HUES64 (cell line): ENCODE measurements around the gene TRAPPC2.

Experiments used
- H3K27ac ChIP-seq: 2 replicates; pipeline ENCODE4 v1.7.0; 2013; ENCODE audit warnings: low read depth, low read length, inconsistent platforms
- H3K27me3 ChIP-seq: 2 replicates; pipeline ENCODE4 v1.6.1; 2013; ENCODE audit warnings: mild to moderate bottlenecking, low read length; ENCODE audit not compliant: insufficient read depth
- H3K36me3 ChIP-seq: 2 replicates; pipeline ENCODE4 v1.6.1; 2013; ENCODE audit warnings: mild to moderate bottlenecking, low read length; ENCODE audit not compliant: insufficient read depth
- H3K4me1 ChIP-seq: 2 replicates; pipeline ENCODE4 v1.6.1; 2013; ENCODE audit warnings: mild to moderate bottlenecking, low read length, moderate library complexity; ENCODE audit not compliant: insufficient read depth
- H3K4me3 ChIP-seq: 2 replicates; pipeline ENCODE4 v1.5.1; 2013; ENCODE audit warnings: mild to moderate bottlenecking, low read length, moderate library complexity
- H3K9ac ChIP-seq: 2 replicates; pipeline ENCODE4 v1.6.1; 2013; ENCODE audit warnings: mild to moderate bottlenecking, low read depth, low read length
- H3K9me3 ChIP-seq: 2 replicates; pipeline ENCODE4 v1.6.1; 2013; ENCODE audit warnings: low read depth, low read length; ENCODE audit not compliant: insufficient read depth
- WGBS: fragments of 150-250, 120-280 bp; methylation state at CpG from one replicate; pipeline ENCODE4 v1.1.7; 2013; ENCODE audit warnings: missing lambda C conversion rate; 5-methylcytosine and 5-hydroxymethylcytosine counted together

Gene TRAPPC2

DNA sequence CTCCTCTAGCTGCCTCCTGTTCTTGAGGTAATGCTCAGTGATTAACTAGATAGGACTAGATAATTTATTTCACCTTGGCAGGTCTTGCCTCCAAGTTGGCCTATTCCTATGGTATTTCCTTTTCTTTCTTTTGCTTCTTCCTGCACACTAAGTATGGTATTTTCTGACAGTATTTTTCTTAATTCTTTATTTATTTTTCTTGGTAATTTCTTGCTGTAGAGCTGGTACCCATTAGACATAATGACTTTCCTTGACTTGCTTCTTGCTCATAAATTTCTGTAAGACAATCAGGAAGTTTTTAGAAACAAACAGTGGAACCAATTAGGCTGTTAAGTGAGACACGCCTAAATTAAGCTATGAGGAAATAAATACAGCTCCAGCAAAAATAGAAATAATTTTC, 36.0 kb downstream of the TRAPPC2 start:
- Histone ChIP-seq H3K4me1 (peaks cover 17% of the 10 kb centered on the region; the same call in 1 of the 2 replicates), H3K27me3 (no peaks in the 10 kb centered on the region), H3K9ac (no peak overlapping the region), H3K4me3 (no peak overlapping the region), H3K36me3 (peaks cover under 1% of the 10 kb centered on the region; the same call in 1 of the 2 replicates), H3K9me3 (no peaks in the 10 kb centered on the region), H3K27ac (no peak overlapping the region)
- WGBS = 100% methylated on average over 1 of the region's 1 CpG

DNA sequence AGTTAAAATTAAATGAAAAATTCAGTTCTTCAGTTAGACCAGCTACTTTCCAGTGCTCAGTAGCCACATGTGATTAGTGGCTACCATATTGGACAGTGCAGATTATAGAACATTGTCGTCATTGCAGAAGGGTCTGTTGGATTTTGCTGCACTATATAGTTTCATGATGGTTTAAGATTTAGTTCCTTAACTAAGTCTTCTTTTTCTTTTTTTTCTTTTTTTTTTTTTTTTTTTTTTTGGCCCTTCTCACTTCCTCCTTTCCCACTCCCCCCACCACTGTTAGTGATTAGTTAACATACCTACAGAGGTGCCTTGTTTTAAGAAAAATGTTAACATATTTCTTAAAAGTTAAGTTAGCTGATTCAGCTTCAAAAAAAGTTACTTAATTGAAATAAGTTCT, 36.4 kb downstream of the TRAPPC2 start:
- H3K36me3 ChIP-seq = no peaks in the 10 kb centered on the region; the same call in 1 of the 2 replicates
- no peaks in the 10 kb centered on the region for H3K27me3 ChIP-seq
- WGBS = 80% methylated on average over 1 of the region's 1 CpG
- H3K27ac ChIP-seq = no peak overlapping the region
- no peak overlapping the region for H3K9ac ChIP-seq
- H3K9me3 ChIP-seq = no peaks in the 10 kb centered on the region
- H3K4me1 ChIP-seq = peaks cover 21% of the 10 kb centered on the region; the same call in 1 of the 2 replicates
- H3K4me3 ChIP-seq = no peak overlapping the region

DNA sequence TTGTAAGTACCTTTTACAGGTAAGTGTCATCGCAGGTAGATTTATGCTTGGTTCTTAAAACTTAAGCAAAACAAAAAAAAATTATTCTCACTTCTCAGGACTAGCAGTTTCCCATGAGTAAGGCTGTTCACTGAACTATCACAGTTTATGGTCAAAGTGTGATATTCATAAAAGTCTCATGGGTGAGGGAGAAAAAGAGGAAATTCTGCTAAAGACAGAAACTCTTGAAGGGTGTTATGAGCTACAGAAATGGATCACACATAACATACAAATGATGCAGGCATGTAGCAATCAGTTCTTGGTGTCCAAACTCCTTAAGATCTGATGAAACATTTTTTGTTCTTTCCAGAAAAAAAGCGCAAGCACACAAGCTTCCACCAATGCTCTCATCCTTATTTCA, 37.0 kb downstream of the TRAPPC2 start:
- Histone ChIP-seq H3K4me3 (no peak overlapping the region), H3K27me3 (no peaks in the 10 kb centered on the region), H3K9me3 (no peaks in the 10 kb centered on the region), H3K4me1 (peaks cover 26% of the 10 kb centered on the region), H3K36me3 (no peaks in the 10 kb centered on the region; the same call in 1 of the 2 replicates), H3K9ac (no peak overlapping the region), H3K27ac (no peak overlapping the region)
- 100% methylated on average over 1 of the region's 2 CpGs for WGBS

DNA sequence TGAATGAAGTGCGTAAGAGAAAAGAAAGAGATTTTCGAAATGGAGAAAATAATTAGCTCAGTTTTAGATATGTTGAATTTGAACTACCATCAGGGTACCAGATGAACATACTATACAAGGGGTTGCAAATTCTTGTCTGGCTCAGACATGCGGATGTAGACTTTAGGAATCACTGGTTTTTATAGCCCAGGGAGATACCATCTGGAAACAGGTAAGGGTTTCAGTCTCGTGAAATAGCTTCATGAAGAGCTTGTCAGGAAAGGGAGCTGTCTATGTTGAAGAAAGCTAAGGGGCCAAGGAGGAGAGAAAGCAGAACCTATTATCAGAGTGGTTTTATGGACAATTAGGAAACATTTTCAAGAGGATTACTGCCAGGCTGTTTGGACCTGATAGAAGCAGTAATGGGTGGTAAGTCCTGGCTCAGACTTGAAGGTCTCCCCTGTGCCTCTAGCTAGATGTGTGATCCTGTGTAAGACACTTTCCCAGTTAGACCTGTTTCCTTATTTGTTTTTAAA, 38.8 kb downstream of the TRAPPC2 start:
- Histone ChIP-seq H3K27me3 (no peaks in the 10 kb centered on the region), H3K9me3 (no peaks in the 10 kb centered on the region), H3K27ac (no peak overlapping the region), H3K4me3 (no peak overlapping the region), H3K9ac (no peak overlapping the region), H3K36me3 (no peaks in the 10 kb centered on the region), H3K4me1 (peaks cover 31% of the 10 kb centered on the region)
- 93% methylated on average over 4 of the region's 4 CpGs for WGBS

DNA sequence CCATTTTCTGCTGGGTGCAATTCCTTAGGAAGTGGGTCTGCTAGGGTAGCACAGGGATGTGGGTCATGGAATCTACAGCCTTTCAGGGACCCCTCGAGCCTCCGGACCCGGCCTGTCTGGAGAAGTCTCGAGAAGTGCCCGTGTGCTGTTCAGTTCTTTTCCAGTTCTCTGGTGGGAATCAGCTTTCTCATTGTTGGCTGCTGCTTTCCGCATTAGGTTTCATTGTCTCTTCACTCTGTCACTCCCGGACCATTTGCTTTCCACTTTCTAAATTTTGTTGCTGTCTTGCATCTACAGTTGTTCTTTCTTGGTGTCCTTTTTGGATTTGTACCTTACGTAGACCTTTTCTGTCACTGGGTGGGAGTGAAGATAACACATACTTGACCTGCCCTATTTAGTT, 39.4 kb downstream of the TRAPPC2 start:
- Histone ChIP-seq H3K27me3 (no peaks in the 10 kb centered on the region), H3K36me3 (no peaks in the 10 kb centered on the region), H3K4me3 (no peak overlapping the region), H3K27ac (no peak overlapping the region), H3K9me3 (no peaks in the 10 kb centered on the region), H3K9ac (no peak overlapping the region), H3K4me1 (peaks cover 33% of the 10 kb centered on the region)
- 91% methylated on average over 8 of the region's 8 CpGs for WGBS

DNA sequence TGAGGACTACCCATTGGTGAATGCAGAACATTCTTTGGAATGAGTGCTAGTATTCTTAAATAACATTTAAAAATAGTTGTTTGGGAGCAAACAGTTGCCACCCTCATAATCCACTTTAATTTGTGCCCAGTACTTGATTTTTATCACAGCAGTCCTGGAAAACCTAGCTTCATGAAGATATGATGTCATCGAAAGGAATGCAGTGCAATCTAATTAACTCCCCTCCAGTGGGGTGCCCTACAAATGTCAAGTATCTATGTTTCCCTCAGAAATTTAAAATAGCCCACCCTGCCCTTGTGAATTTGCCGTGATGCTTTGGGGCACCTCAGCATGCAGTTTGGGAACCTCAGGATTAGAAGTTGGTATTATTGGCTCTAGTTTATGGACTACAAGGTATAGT, 40.1 kb downstream of the TRAPPC2 start:
- Histone ChIP-seq H3K4me1 (peaks cover 33% of the 10 kb centered on the region), H3K27me3 (no peaks in the 10 kb centered on the region), H3K36me3 (no peaks in the 10 kb centered on the region), H3K4me3 (no peak overlapping the region), H3K27ac (no peak overlapping the region), H3K9ac (no peak overlapping the region), H3K9me3 (no peaks in the 10 kb centered on the region)
- WGBS = 70% methylated on average over 2 of the region's 2 CpGs

DNA sequence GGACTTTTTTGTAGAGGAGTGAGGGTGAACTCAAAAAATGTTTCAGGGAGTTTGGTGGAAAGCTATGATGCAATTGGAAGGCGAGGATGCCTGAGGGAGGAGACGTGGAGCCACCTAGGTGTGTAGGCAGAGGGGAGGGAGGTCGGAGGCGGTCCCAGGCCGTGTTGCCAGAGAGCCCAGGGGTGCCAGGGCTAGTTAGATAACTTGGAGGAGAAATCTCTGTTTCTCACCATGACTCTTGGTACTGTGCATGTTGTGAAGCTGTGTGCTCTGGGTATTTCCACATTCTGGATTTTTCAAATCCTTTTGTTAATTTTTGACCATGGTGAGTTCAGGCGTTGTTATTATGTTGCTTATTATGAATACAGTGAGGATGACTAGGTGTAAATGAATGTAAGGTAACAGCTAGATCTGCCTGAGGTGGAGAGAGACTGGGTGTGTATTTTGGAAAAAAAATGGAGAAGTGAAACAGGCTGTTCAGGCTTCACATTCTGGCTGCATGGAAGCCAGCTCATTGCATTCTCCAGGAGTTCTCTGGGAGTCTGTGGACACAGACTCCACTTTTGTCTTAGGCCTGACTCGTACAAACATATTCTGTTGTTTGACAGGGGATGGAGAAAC, 41.0 kb downstream of the TRAPPC2 start:
- 46% methylated on average over 7 of the region's 7 CpGs for WGBS
- peaks cover 3% of the 10 kb centered on the region for H3K27me3 ChIP-seq
- H3K4me3 ChIP-seq = no peak overlapping the region
- peaks cover 30% of the 10 kb centered on the region for H3K4me1 ChIP-seq
- H3K27ac ChIP-seq = no peak overlapping the region
- no peaks in the 10 kb centered on the region for H3K9me3 ChIP-seq
- no peaks in the 10 kb centered on the region for H3K36me3 ChIP-seq
- H3K9ac ChIP-seq = no peak overlapping the region; the same call in 1 of the 2 replicates

DNA sequence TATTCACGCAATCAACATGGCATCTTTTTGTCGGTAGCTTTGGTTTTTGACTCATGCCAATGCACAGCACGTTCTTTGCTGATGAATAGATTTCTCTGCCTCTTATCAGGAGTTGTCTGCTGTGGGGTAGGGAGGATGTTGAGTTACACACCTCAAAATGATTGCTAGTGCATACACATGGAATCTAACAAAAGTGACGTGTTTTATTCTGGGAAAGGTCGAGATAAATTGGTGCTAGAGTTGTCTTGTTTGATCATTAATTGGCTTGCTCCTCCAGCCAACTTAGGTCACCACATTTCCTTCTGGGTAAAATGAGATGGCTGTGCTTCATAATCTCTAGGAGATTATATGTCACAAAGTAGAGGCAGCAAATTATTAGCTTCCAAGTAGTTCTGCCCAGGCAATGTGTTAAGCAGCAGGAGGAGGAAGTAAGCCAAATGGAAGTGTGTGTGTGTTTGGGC, 41.6 kb downstream of the TRAPPC2 start:
- H3K4me1 ChIP-seq = peaks cover 30% of the 10 kb centered on the region
- H3K27me3 ChIP-seq = peaks cover 7% of the 10 kb centered on the region
- H3K9me3 ChIP-seq = no peaks in the 10 kb centered on the region
- H3K4me3 ChIP-seq = no peak overlapping the region
- no peak overlapping the region for H3K27ac ChIP-seq
- no peaks in the 10 kb centered on the region for H3K36me3 ChIP-seq
- H3K9ac ChIP-seq = no peak overlapping the region
- WGBS = 78% methylated on average over 5 of the region's 5 CpGs

DNA sequence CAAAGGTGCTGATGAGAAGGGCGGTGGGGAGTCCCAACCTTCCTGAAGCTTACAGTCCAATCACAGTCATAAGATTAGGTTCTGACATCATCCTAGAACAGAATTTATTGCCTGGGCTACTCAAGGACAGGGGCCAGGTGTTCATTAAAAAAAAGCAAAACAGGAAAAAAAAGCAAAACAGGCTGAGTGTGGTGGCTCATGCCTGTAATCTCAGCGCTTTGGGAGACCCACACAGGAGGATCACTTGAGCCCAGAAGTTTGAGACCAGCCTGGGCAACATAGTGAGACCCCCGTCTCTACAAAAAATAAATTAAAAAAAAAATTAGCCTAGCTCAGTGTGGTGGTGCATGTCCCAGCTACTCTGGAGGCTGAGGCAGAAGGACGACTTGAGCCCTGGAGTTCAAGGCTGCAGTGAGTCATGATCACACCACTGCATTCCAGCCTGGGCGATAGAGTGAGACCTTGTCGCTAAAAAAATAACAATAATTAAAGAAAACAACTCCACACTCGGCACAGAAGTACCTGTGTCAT, 42.5 kb downstream of the TRAPPC2 start:
- 89% methylated on average over 6 of the region's 7 CpGs for WGBS
- Histone ChIP-seq H3K4me1 (peaks cover 30% of the 10 kb centered on the region), H3K36me3 (no peaks in the 10 kb centered on the region), H3K9ac (no peak overlapping the region), H3K27ac (no peak overlapping the region), H3K27me3 (peaks cover 13% of the 10 kb centered on the region), H3K4me3 (no peak overlapping the region), H3K9me3 (no peaks in the 10 kb centered on the region)

DNA sequence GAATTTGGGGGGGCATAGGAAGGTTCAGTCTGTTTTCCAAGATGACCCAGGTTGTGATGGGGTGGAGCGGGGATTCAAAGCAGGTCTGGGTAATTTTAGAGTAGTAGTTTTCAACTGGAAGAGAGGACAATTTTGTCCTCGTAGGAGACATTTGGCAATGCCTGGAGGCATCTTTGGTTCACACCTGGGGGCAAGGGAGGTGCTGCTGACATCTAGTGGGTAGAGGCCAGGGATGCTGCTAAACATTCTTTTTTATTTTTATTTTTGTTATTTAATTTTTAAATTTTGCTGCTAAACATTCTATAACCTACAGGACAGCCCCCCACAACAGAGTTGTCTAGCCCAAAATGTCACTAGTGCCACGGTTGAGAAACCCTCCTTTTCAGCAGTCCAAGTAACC, 43.6 kb downstream of the TRAPPC2 start:
- 69% methylated on average over 3 of the region's 3 CpGs for WGBS
- H3K27ac ChIP-seq = no peak overlapping the region

DNA sequence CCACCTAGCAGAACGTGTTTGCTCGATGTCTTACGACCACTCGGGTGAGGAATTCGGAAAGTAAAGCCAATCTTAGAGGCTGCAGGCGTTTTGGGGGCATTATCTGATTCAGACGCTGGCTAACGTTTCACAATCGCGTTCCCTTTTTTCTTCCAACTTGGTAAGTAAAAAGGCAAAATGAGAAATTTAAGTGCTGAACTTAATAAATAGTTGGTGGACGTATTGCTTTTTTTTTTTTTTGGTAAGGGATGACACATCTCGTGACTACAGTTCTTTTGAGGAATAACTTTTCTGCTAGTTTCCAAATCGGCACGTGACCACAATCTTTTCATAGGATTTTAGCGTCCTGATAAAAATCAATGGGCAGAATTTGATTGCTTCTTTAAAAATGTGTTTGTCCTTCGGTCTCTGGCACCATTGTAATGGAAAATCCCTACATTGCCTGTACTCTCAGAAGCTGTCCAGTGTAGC, 44.6 kb downstream of the TRAPPC2 start:
- H3K27ac ChIP-seq = peak overlapping the region; percentile 81; the same call in 1 of the 2 replicates
- no peaks in the 10 kb centered on the region for H3K9me3 ChIP-seq
- H3K36me3 ChIP-seq = no peaks in the 10 kb centered on the region
- H3K9ac ChIP-seq = peak overlapping the region; percentile 94
- peaks cover 13% of the 10 kb centered on the region for H3K27me3 ChIP-seq
- under 1% methylated on average over 15 of the region's 16 CpGs for WGBS
- peak overlapping the region; percentile 98 for H3K4me3 ChIP-seq
- H3K4me1 ChIP-seq = peaks cover 25% of the 10 kb centered on the region

More for the DNA sequence above, 43.6 kb downstream of the TRAPPC2 start:
- Histone ChIP-seq H3K4me3 (peak overlapping the region; percentile 98), H3K27me3 (peaks cover 13% of the 10 kb centered on the region), H3K4me1 (peaks cover 30% of the 10 kb centered on the region), H3K9ac (no peak overlapping the region), H3K36me3 (no peaks in the 10 kb centered on the region), H3K9me3 (no peaks in the 10 kb centered on the region)
